Ishikawa (cell line): ENCODE measurements around the gene IL36B.

Experiments used
- EP300 ChIP-seq: IDR thresholded peaks from 2 replicates; pipeline ENCODE4 v1.6.1; 2012; ENCODE audit warnings: borderline replicate concordance
- TAF1 ChIP-seq: IDR thresholded peaks from 2 replicates; pipeline ENCODE4 v1.6.1; 2012; ENCODE audit warnings: low read depth, mild to moderate bottlenecking
- TF ChIP-seq, protein P1 (sequence below): IDR thresholded peaks from 2 replicates; pipeline ENCODE4 v1.6.1; 2012

- TF ChIP-seq TAF1 (no peak), EP300 (no peak)
- TF ChIP-seq, protein P1, sequence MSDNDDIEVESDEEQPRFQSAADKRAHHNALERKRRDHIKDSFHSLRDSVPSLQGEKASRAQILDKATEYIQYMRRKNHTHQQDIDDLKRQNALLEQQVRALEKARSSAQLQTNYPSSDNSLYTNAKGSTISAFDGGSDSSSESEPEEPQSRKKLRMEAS: no peak
These were observed 22.9 kb upstream of the IL36B start for GRCh38 chr2:113075600-113075999.
